H1 (cell line): ENCODE data around the gene MAK. TPM values are rescaled to one million over a fixed set of nuclear protein-coding genes. Genes with fewer than 3 reads are reported as not detected.

Experiments
- EP300 ChIP-seq, 2 experiments: IDR thresholded peaks; 1 replicate in 1 of 2; 2 replicates in 1 of 2; pipeline ENCODE4 v1.6.1; 2011 to 2012; ENCODE audit warnings: low read depth in 2 of 2, low read length in 2 of 2, mild to moderate bottlenecking in 2 of 2, borderline replicate concordance in 1 of 2, inconsistent platforms in 1 of 2, moderate library complexity in 1 of 2
- TAF7 ChIP-seq: optimal IDR thresholded peaks from 2 replicates; pipeline ENCODE3; 2011; ENCODE audit warnings: low read depth, mild to moderate bottlenecking, inconsistent platforms, low read length, moderate library complexity, borderline replicate concordance
- polyA plus RNA-seq, 7 experiments: library from polyadenylated mRNA; depleted of rRNA in 3 of 7; stranded (reverse) in 5 of 7; unstranded in 2 of 7; fragments of >200 nt in 5 of 7; fragments of 200-250 nt in 2 of 7; gene quantifications; 1 replicate in 5 of 7; 2 replicates in 1 of 7; 4 replicates in 1 of 7; pipeline versions ENCODE4 v1.2.1 to v1.2.3, GENCODE V29; 2011 to 2013; ENCODE audit warnings: missing spikeins in 2 of 7, mixed read lengths in 2 of 7
- total RNA-seq: library from RNA; stranded (reverse); fragmentation: NEBNext Ultra II Directional; extraction: Animal tissue kit (Norgen Biotek cat#: 25700); gene quantifications from 2 replicates; pipeline ENCODE4 v1.2.1, GENCODE V29; 2021
- TF ChIP-seq, protein P1 (sequence below): IDR thresholded peaks from 2 replicates; pipeline ENCODE4 v1.6.1; 2011; ENCODE audit warnings: low read length, improper control_type of control experiment

The MAK gene
- total and polyA plus RNA-seq, 2 of the 8 experiments (the other 6 are each of a cell fraction or from before 2014, with no cell fraction given) = 0.08 to 0.37 TPM

GRCh38 chr6:10722820-10723566, 115.3 kb downstream of the MAK start, which contains the start of gene TMEM14C (continued):
- TF ChIP-seq EP300 (IDR thresholded peaks at IDR 0.05; ENCODE audit: borderline replicate concordance in 1 of 2, low read depth in 2 of 2, low read length in 2 of 2) (0 out of 3 replicates have a peak, but pooled peaks of 1 of the 2 experiments have one; percentile 36), TAF7 (peak; percentile 55)
- TF ChIP-seq, protein P1, sequence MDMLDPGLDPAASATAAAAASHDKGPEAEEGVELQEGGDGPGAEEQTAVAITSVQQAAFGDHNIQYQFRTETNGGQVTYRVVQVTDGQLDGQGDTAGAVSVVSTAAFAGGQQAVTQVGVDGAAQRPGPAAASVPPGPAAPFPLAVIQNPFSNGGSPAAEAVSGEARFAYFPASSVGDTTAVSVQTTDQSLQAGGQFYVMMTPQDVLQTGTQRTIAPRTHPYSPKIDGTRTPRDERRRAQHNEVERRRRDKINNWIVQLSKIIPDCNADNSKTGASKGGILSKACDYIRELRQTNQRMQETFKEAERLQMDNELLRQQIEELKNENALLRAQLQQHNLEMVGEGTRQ = peak; percentile 76
